HepG2 (cell line): Measurements from ENCODE around the gene CDC42EP5.

ENCODE experiments used
- ATF3 ChIP-seq: sonication (generic); formaldehyde crosslinking; IDR thresholded peaks from 2 replicates; pipeline ENCODE4 v1.4.0; 2020; ENCODE audit warnings: missing genetic modification reagents
- NFIC ChIP-seq: IDR thresholded peaks from 2 replicates; pipeline ENCODE4 v1.6.1; 2012; ENCODE audit warnings: mild to moderate bottlenecking, low read length, inconsistent platforms
- SKIL ChIP-seq: sonication (generic); formaldehyde crosslinking; IDR thresholded peaks from 2 replicates; pipeline ENCODE4 v1.8.0; 2022; ENCODE audit warnings: missing genetic modification reagents, mild to moderate bottlenecking, moderate library complexity, borderline replicate concordance
- TF ChIP-seq, protein P1 (sequence below): sonication (generic); formaldehyde crosslinking; IDR thresholded peaks from 2 replicates; pipeline ENCODE4 v1.5.0; 2020; ENCODE audit warnings: mild to moderate bottlenecking, missing genetic modification reagents, moderate library complexity

GRCh38 chr19:54432144-54432738, 40.9 kb downstream of the CDC42EP5 start:
- no peak for TF ChIP-seq SKIL (CRISPR knock-in tag)
- TF ChIP-seq, protein P1, sequence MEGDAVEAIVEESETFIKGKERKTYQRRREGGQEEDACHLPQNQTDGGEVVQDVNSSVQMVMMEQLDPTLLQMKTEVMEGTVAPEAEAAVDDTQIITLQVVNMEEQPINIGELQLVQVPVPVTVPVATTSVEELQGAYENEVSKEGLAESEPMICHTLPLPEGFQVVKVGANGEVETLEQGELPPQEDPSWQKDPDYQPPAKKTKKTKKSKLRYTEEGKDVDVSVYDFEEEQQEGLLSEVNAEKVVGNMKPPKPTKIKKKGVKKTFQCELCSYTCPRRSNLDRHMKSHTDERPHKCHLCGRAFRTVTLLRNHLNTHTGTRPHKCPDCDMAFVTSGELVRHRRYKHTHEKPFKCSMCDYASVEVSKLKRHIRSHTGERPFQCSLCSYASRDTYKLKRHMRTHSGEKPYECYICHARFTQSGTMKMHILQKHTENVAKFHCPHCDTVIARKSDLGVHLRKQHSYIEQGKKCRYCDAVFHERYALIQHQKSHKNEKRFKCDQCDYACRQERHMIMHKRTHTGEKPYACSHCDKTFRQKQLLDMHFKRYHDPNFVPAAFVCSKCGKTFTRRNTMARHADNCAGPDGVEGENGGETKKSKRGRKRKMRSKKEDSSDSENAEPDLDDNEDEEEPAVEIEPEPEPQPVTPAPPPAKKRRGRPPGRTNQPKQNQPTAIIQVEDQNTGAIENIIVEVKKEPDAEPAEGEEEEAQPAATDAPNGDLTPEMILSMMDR (CRISPR knock-in tag), result no peak
- no peak for TF ChIP-seq NFIC
- no peak for TF ChIP-seq ATF3 (CRISPR knock-in tag)
